GM19193 (cell line): Measurements from ENCODE around the gene DYNC1H1.

Experiments
- POLR2A ChIP-seq: IDR thresholded peaks from 4 replicates; pipeline ENCODE4 v1.6.1; 2011; ENCODE audit not compliant: insufficient read depth, insufficient read length; ENCODE audit errors: extremely low read depth

DYNC1H1 gene

DNA sequence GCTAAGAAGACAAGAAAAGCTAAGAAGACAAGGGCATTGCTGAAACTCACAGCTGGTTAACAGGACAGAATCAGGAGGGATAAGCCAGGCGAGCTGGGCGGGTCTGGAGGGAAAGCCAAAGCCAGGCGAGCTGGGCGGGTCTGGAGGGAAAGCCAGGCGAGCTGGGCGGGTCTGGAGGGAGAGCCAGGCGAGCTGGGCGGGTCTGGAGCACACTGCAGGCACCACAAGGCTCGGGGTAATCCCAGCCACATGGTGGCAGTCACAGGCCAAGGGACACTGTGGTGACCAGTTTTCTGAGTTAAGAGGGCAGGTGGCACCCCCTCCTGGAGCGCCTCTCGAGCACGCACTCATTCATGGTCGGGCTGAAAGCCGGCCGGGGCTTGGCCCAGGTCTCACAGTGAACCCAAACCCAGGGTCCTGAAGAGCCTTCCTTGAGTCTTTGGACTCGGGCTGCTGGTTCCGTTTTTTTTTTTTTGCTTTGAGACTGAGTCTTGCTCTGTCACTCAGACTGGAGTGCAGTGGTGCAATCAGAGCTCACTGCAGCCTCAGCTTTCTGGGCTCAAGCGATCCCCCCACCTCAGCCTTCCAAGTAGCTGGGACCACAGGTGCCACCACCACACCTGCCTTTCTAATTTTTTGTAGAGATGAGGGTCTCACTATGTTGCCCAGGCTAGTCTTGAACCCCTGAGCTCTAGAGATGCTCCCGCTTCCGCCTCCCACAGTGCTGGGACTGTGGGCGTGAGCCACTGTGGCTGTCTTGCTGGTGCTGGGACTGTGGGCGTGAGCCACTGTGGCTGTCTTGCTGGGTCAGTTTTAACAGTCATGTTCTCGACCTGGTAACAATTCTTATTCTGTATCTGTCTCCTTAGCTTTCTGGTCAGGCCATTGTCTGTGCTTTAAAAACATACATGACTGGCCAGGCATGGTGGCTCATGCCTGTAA lies 82.2 kb downstream of the DYNC1H1 start:
- no peak for TF ChIP-seq POLR2A

DNA sequence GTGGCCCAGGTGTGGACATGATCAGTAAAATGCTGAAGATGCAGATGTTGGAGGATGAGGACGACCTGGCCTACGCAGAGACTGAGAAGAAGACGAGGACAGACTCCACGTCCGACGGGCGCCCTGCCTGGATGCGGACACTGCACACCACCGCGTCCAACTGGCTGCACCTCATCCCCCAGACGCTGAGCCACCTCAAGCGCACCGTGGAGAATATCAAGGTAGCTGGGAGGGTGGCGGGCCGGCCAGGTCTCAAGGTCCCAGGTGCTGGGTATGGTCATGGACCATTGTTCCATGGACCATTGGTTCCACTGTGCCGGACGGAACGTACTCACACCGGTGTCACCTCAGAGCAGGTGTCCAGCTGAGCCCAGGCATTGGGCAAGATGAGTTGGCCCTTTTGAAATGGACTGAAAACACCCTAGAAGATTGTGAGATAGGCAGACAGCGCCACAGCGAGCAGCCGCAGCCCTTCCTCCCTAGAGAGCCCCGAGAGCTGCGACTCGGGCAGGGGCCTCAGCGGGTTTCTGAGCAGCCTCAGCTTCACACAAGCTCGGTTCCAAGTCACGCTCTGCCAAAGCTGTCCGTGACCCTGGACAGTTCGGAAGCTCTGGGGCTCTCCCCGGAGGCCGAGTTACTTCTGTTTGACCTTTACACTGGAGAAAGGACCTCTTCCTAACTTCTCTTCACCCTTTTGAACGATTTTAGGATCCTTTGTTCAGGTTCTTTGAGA lies 83.6 kb downstream of the DYNC1H1 start:
- no peak for TF ChIP-seq POLR2A

DNA sequence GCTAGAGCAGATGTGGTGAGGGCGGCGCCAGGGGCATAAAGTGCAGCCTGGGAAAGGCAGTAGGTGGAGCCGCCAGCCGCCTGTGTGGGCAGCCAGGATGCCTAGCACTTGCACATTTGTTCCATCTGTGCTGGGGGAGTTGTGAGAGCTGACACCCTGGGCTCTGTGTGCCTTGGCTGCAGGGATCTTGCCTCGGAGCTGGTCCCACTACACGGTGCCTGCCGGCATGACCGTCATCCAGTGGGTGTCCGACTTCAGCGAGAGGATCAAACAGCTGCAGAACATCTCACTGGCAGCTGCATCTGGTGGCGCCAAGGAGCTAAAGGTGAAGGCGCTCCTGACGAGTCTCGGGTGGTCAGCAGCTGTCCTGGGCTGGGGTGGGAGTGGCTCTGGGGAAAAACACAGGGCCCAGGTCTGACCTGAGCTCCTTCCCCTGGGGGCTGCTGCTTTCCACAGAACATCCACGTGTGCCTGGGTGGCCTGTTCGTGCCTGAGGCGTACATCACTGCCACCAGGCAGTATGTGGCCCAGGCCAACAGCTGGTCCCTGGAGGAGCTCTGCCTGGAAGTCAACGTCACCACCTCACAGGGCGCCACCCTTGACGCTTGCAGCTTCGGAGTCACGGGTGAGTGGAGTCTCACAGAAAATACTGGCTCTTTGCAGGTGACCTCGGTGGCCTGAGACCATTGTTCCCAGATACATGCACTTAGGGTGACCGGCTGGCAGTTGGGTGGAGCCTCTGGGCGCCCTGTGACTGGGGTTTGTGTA lies 85.1 kb downstream of the DYNC1H1 start:
- TF ChIP-seq POLR2A: no peak

DNA sequence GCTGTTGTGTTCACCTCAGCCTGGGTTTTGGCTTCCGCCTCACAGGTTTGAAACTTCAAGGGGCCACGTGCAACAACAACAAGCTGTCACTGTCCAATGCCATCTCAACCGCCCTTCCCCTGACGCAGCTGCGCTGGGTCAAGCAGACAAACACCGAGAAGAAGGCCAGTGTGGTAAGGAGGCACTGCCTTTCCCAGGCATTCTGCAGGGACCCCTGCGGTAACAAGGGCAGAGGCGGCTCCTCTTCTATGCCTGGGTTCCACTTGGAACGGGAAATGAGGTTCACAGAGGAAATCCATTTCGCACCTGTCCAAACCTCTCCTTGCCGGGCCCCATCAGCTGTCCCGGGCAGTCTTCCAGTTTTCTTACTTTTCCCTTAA lies 85.6 kb downstream of the DYNC1H1 start:
- TF ChIP-seq POLR2A: no peak

DNA sequence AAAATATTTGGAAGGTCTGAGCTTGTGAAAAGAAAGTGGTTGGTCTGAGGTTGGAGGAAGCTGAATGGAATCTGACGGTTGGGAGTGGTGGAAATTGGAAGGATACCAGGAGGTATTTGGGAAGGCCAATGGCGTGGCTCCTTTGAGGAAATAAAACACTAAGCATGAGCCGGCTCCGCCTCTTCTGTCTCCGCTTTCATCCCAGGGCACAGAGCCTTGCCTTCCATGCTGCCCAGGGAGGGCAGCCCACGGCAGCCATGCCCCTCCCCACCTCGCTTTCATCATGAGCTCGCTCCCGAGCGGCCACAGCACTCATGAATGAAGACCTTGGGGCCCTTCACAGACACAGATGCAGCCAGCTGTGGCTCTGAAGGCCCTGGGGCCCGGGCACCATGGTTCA lies 86.3 kb downstream of the DYNC1H1 start:
- no peak for TF ChIP-seq POLR2A

DNA sequence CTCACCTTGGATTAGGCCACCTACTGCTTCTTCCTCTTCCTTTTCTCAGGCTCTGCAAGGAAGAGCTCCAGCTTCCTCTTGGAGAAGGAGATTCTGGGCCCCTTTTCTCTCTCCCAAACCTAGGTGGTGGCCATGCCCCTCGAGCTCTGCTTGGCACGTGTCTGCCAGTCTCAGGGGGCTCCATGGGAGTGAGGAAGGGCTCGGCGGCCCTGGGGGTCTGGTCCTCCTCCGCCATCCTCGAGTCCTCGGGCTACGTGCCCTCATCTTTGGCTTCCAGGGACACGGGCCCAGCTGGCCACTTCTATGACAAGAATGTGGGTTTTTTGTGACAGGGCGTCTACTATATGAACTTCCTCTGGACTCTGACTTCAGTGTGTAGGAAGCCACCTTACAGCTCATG lies 88.1 kb downstream of the DYNC1H1 start:
- TF ChIP-seq POLR2A: no peak

DNA sequence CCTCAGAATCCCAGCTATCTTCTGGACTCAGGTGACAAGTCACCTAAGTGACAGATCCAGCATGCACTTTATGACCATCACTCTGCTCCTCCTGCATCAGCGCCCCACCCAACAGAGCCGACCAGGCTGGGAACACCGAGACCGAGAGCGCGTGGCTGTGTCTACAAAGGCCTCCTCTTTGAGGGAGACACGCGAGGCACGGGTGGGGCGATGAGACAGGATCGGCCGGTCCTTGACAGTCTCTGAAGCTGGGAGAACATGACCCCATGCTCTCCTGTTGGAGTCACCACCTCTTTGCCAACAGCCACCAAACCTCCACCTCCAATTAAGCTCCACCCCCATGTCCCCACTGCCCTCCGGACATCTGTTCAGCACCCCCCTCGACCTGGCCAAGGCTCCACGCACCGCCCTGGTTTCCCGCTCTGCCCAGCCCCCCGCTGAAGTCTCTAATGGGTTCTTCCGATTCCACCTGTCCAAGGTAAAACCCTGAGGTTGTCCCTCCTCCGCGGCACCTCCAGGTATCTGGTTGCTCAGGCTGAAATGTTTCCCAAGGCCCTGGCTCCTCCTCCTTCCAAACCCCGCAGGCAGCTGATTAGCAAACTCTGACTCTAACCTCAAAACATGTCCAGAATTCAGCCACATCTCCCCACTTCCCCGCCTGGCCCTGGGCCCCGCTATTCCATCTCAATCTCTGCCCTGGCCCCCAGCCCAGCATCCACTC lies 91.0 kb downstream of the DYNC1H1 start:
- TF ChIP-seq POLR2A: no peak

DNA sequence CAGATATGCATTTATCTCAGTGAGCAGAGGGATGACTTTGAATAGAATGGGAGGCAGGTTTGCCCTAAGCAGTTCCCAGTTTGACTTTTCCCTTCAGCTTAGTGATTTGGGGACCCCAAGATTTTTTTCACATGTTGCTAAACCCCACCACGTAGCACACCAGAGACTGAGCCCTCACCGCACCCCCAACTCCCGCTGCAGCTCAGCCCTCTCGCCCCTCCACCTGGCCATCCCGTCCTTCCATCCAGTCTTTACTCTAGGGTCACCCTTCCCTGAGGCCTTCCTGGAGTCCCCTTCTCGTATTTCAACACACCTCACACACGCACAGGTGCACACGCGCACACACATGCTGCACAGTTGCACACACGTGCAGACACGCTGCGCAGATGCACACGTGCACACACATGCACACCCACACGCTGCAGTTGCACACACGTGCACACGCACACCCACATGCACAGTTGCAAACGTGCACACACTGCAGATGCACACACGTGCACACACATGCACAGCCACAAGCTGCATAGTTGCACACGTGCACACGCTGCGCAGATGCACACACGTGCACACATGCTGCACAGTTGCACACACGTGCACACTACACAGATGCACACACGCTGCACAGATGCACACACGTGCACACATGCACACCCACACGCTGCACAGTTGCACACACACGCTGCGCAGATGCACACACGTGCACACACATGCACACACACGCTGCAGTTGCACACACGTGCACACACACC lies 92.5 kb downstream of the DYNC1H1 start:
- no peak for TF ChIP-seq POLR2A

DNA sequence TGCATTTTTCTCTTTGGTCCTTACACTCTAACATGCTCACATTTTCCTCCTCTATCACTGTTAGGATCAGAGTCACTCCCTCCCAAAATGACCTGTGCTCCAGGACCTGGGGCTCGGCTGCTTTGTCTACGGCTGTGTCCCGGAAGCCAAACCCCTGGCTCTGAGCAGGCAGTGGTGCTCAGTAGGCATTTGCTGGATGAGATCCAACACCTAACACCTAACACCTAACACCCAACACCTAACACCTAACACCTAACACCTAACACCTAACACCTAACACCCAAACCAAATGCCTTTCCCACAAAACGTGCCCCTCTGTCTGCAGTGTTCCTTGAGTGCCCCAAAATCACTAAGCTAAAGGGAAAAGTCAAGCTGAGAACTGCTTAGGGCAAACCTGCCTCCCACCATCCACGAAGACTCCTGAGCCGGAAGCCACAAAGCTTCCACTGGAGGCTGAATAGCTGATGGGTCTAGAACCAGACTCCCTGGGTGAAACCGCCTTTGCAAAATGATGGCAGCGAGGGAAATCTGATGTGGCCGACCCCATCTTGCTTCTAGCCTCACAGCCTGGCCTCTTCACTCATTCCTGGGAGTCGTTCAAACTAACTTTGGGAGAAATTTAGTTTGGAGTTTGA lies 93.2 kb downstream of the DYNC1H1 start:
- no peak for TF ChIP-seq POLR2A

DNA sequence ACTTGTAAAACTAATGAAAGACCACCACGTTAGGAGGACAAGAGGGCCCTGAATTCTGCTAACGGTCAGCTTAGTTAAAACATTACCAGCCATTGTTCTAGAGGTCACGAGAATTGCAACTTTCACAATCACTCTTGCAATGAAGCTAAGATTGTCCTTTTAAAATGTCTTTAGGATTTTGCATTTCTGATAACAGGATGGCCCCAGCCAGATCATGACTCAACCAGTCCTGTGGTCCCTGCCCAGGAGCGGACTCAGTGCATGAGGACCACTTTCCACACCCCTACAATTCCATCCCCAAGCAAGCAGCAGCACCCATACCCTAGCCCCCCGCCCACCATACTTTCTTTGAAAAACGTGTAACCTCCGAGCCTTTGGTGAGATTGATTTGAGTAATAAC lies 93.8 kb downstream of the DYNC1H1 start:
- no peak for TF ChIP-seq POLR2A

DNA sequence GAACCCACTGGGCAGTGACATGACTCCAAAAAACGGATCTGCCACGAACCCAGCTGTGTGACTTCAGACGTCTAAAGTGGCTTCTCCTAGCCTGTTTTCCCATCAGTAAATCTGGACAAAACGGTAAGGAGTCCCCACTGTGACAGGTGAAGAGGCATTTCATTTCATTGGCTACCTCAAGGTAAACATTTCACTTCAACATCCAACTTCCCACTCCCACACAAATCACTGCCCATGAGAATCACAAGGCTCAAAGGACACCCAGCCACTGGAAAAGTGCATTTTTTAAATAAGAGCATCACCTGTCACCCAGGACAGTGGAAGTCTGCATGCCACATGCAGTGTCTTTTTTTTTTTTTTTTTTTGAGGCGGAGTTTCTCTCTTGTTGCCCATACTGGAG lies 94.6 kb downstream of the DYNC1H1 start:
- no peak for TF ChIP-seq POLR2A

DNA sequence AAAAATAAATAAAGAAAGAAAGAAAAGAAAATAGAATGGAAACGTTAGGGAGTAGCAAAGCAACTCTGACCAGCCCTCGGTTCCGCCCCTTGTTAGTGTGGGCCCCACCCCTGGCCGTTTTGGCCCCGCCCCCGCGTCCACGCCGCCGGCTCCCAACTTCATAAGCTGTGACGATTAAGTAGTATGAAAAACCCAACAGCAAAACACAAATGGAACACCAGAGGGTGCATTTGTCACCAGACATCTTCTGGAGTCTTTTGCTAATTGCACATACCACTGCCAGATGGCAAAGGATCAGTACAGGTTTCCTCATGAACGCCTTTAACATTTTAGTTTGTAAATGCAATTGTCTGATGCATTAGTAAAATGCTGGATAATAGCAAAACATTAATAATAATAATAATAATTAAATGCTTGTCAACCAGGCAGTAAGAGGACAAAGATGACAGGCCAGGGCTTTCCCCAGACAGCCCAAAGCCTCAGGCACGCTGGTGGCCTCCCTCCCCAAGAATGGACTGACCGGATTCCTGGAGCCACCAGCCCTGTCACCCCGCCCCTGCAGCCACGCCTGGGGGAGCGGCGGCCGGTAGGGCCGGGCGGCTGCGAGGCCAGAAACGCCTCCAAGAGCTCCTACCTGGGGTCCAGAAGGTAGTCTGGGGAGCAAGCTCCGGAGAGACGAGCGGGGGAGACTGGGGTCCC lies 98.9 kb downstream of the DYNC1H1 start:
- TF ChIP-seq POLR2A: no peak
